Left lung (tissue), 10 donors: ENCODE results near the gene FOXL3. TPM values are rescaled to one million over a fixed set of nuclear protein-coding genes. Genes with fewer than 3 reads are reported as not detected.

ENCODE experiments used
- ATAC-seq: fragments of 200-7000 bp; cut with Tn5 transposase; one replicate; pipeline ENCODE4 v1.9.1; 2020; ENCODE audit warnings: moderate library complexity
- DNase-seq, 4 donors: peaks; one replicate each; pipeline ENCODE4 v3.0.0-alpha.2; 2013 to 2020
- H3K27ac ChIP-seq, 2 donors: fragments of 200-600 bp; sonication (generic) in 1 of 2; one replicate each; pipeline versions ENCODE4 v1.5.0 to v1.8.0; 2020 to 2021
- H3K27me3 ChIP-seq, 2 donors: fragments of 200-600 bp; sonication (generic) in 1 of 2; one replicate each; pipeline versions ENCODE4 v1.5.0 to v1.8.0; 2020 to 2021
- H3K36me3 ChIP-seq, 2 donors: fragments of 200-600 bp; sonication (generic) in 1 of 2; one replicate each; pipeline versions ENCODE4 v1.5.0 to v1.8.0; 2020 to 2021
- H3K4me1 ChIP-seq, 2 donors: fragments of 200-600 bp; one replicate each; pipeline ENCODE4 v1.8.0; 2021
- H3K4me3 ChIP-seq, 2 donors: fragments of 200-600 bp; sonication (generic) in 1 of 2; one replicate each; pipeline versions ENCODE4 v1.5.0 to v1.8.0; 2020 to 2021; ENCODE audit warnings: mild to moderate bottlenecking in 1 of 2
- H3K9me3 ChIP-seq, 2 donors: fragments of 200-600 bp; sonication (generic) in 1 of 2; one replicate each; pipeline versions ENCODE4 v1.5.0 to v1.8.0; 2020 to 2021
- intact Hi-C, 2 donors: fragments of 100-400 bp; cut with DNase I; formaldehyde crosslinking; loops; one replicate each; pipeline versions ENCODE4 v1.11.2 to v1.14.2; 2022
- polyA plus RNA-seq, 6 donors: library from polyadenylated mRNA; unstranded; fragments of 120-200 nt; gene quantifications; one replicate each; pipeline ENCODE4 v1.2.1, GENCODE V29; 2013; ENCODE audit not compliant: insufficient read length in 6 of 6
- total RNA-seq, 2 donors: library from RNA; stranded (reverse); fragmentation: NEBNext Ultra II Directional; extraction: Animal tissue kit (Norgen Biotek cat#: 25700); gene quantifications; one replicate each; pipeline ENCODE4 v1.2.1, GENCODE V29; 2021
- TF ChIP-seq, protein P1 (sequence below), 2 donors: fragments of 200-600 bp; sonication (generic) in 1 of 2; IDR thresholded peaks; one replicate each; pipeline versions ENCODE4 v1.5.0 to v1.8.0; 2021; ENCODE audit warnings: antibody characterized with exemption in 2 of 2
- donor health status: DM: no; HTN: yes; CAD: no.
- donor health status: DM: no; HTN: no; CAD: no.

The FOXL3 gene
- total and polyA plus RNA-seq, 8 donors = not detected

DNA sequence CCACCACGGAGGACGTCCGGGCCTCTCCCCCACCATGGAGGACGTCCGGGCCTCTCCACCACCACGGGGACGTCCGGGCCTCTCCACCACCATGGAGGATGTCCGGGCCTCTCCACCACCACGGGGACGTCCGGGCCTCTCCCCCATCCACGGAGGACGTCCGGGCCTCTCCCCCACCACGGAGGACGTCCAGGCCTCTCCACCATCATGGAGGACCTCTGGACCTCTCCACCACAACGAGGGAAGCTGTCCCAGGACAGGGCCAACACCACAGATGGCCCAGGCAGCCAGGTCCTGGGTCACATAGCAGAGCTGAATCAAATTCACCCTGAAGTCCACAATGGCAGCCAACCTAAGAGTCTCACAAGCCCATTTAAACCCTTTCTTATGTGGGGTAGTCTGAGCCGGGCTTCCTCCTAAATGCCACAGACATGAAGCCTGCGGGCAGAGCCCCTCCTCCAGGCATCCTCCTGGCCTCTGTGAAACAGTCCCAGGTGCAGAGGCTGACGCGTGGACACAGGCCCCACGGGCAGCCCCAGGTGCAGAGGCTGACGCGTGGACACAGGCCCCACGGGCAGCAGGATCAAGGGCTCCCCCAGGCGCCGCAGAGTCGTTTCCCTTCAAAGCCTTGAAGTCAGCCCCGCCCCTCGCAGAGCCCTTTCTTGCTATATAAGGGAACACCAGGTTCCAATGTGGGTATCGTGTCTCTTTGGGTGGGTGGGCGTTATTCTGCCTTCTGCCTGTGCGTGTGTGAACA, 47.0 kb downstream of the FOXL3 start:
- TF ChIP-seq, protein P1, sequence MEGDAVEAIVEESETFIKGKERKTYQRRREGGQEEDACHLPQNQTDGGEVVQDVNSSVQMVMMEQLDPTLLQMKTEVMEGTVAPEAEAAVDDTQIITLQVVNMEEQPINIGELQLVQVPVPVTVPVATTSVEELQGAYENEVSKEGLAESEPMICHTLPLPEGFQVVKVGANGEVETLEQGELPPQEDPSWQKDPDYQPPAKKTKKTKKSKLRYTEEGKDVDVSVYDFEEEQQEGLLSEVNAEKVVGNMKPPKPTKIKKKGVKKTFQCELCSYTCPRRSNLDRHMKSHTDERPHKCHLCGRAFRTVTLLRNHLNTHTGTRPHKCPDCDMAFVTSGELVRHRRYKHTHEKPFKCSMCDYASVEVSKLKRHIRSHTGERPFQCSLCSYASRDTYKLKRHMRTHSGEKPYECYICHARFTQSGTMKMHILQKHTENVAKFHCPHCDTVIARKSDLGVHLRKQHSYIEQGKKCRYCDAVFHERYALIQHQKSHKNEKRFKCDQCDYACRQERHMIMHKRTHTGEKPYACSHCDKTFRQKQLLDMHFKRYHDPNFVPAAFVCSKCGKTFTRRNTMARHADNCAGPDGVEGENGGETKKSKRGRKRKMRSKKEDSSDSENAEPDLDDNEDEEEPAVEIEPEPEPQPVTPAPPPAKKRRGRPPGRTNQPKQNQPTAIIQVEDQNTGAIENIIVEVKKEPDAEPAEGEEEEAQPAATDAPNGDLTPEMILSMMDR (IDR thresholded peaks at IDR 0.05) = no peak
- Histone ChIP-seq H3K36me3 (no peaks in the 10 kb centered on the region), H3K9me3 (no peaks in the 10 kb centered on the region), H3K27me3 (peaks cover 0 to 13% of the 10 kb centered on the region in 2 donors), H3K4me3 (no peak overlapping the region), H3K4me1 (peaks cover 7 to 15% of the 10 kb centered on the region in 2 donors), H3K27ac (no peak overlapping the region)
- no peak for ATAC-seq
- DNase-seq = peak in 1 of 4 donors; percentile 71
- intact Hi-C loops = no loop called here

DNA sequence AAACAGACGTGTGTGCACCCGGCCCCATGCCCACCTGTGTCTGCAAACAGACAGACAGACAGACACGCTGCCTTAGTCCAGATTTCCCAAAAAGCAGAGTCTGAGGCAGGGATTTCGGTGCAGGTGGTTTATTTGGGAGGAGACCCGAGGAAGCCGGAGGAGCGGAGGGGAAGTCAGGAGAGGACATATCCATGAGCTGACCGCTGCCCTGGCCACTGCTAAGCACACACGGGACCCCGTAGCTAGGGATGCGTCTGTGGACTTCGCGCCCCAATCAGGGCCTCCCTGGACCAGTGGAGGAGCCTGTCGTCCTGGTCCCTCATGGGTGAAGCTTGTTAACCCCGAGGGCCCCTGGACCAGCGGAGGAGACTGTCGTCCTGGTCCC, 47.6 kb downstream of the FOXL3 start:
- Histone ChIP-seq H3K9me3 (no peaks in the 10 kb centered on the region), H3K4me1 (peaks cover 6 to 10% of the 10 kb centered on the region in 2 donors), H3K36me3 (no peaks in the 10 kb centered on the region), H3K27ac (no peak overlapping the region), H3K4me3 (no peak overlapping the region), H3K27me3 (peaks cover 0 to 8% of the 10 kb centered on the region in 2 donors)
- ATAC-seq (no peak), DNase-seq (peak in 1 of 4 donors; percentile 64)
- intact Hi-C loops = no loop called here
- TF ChIP-seq, protein P1 (IDR thresholded peaks at IDR 0.05) = no peak

DNA sequence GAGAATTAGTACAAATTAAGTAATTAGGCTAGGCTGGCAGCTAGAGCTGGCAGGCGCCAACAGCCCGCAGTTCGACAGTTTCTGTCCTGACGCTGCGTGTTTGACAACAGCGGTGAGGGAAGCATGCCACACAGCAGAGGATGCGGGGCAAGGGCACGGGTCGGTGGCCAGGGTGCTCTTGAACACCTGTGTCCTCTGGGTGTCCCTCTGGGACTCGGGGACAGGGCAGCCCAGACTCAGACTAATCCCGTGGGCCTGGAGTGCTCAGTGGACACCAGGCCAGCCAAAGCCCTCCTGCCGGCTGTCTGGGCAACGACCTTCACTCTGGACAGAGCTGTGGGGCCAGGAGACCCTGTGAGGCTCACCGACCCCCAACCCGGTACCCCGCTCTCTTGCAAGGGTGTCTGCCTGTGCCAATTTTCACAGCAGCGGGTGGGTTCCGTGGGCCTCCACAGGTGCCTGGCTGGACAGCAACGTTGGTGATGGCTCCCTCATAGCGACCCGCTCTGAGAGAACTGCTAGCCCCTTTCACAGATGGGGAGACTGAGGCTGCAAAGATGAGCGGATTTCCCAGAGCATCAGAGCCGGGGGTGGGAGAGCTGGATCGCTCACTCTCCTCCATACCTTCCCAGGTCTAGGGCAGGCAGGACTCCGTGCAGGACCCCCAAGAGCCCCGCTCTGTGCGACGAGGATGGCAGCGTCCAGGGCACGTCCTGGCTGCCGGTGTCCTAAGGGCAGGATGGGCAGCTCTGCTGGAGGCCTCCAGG, 48.5 kb downstream of the FOXL3 start:
- intact Hi-C loops = no loop called here
- peaks cover 0 to under 1% of the 10 kb centered on the region in 2 donors for H3K4me1 ChIP-seq
- ATAC-seq = no peak

DNA sequence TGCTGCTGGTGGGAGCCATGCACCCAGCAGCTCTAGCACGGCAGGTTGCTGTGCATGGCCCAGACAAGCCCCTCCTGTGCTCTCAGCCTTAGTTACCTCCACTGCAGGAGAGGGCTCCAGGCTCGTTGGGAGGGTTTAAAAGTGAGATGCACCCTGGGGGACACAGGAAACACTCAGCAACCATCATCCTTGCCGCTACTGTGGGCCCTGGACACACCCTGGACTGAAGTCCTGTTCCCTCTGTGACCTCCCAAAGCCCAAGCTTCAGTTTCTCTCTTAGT, 49.0 kb downstream of the FOXL3 start:
- intact Hi-C loops = no loop called here
- no peak for ATAC-seq

More for the DNA sequence above, 48.5 kb downstream of the FOXL3 start:
- Histone ChIP-seq H3K4me3 (no peak overlapping the region), H3K9me3 (no peaks in the 10 kb centered on the region), H3K27me3 (no peaks in the 10 kb centered on the region), H3K27ac (no peak overlapping the region), H3K36me3 (no peaks in the 10 kb centered on the region)
- DNase-seq = peak in 1 of 4 donors; percentile 67
- TF ChIP-seq, protein P1 (IDR thresholded peaks at IDR 0.05) = no peak

DNA sequence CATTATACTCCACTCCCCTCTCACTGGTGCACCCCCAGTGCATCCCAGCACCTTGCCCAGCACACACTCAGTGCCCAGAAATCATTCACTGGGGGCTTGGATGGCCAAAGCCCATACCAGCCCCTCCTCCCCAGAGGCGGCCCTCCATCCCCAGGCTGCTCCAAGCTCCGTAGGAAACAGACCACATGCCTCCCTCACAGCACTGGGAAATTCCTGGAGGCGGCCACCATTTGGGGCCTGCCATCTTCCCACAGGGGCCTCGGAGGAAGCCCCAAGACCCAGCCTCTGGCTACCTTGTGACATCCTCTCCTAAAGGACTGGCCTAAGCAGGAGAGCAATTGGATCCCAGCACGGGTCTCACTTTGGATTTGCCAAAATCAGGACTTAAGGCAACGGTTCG, 49.7 kb downstream of the FOXL3 start:
- intact Hi-C loops = no loop called here
- no peaks in the 10 kb centered on the region for H3K4me1 ChIP-seq
- ATAC-seq = no peak
- H3K27ac ChIP-seq = no peak overlapping the region
- H3K4me3 ChIP-seq = no peak overlapping the region
- H3K9me3 ChIP-seq = no peaks in the 10 kb centered on the region
- no peaks in the 10 kb centered on the region for H3K36me3 ChIP-seq
- H3K27me3 ChIP-seq = no peaks in the 10 kb centered on the region
- TF ChIP-seq, protein P1 (IDR thresholded peaks at IDR 0.05) = no peak
- peak in 1 of 4 donors; percentile 39 for DNase-seq

More for the DNA sequence above, 49.0 kb downstream of the FOXL3 start:
- H3K4me3 ChIP-seq = no peak overlapping the region
- no peaks in the 10 kb centered on the region for H3K4me1 ChIP-seq
- no peak for DNase-seq
- no peaks in the 10 kb centered on the region for H3K27me3 ChIP-seq
- TF ChIP-seq, protein P1 (IDR thresholded peaks at IDR 0.05) = no peak
- no peak overlapping the region for H3K27ac ChIP-seq
- no peaks in the 10 kb centered on the region for H3K9me3 ChIP-seq
- no peaks in the 10 kb centered on the region for H3K36me3 ChIP-seq
